SK-N-MC (cell line): ENCODE data around the gene SPATA13.

ENCODE experiments used
- EZH2 ChIP-seq: fragments of 200-600 bp; sonication (generic); IDR thresholded peaks from one replicate; pipeline ENCODE4 v1.6.1; 2017; ENCODE audit warnings: antibody characterized with exemption
- FOXP2 ChIP-seq: optimal IDR thresholded peaks from 2 replicates; pipeline ENCODE3; 2011; ENCODE audit warnings: mild to moderate bottlenecking, moderate library complexity; ENCODE audit not compliant: insufficient read depth; ENCODE audit errors: extremely low read length, control extremely low read depth
- POLR2AphosphoS5 ChIP-seq: IDR thresholded peaks from 2 replicates; pipeline ENCODE4 v1.6.1; 2012; ENCODE audit warnings: mild to moderate bottlenecking, low read depth, low read length, borderline replicate concordance

GRCh38 chr13:24242100-24242499 is 81.6 kb downstream of the SPATA13 start:
- TF ChIP-seq POLR2AphosphoS5 (no peak), EZH2 (no peak), FOXP2 (no peak)
